Measurements from ENCODE around the gene CSNK1G2.

The CSNK1G2 gene

GRCh38 chr19:2026770-2027169 is 85.8 kb downstream of the CSNK1G2 start:
- DNase-seq: no peak

GRCh38 chr19:2027361-2027760 is 86.4 kb downstream of the CSNK1G2 start:
- DNase-seq: no peak
